ENCODE data around the gene SLC6A20. TPM values are rescaled to one million over a fixed set of nuclear protein-coding genes. Genes with fewer than 3 reads are reported as not detected.
A peak's percentile ranks its signal among the peaks of the same experiment; 100 is the strongest.

The SLC6A20 gene
- total RNA-seq, 2 experiments from 2014 or later = not detected

DNA sequence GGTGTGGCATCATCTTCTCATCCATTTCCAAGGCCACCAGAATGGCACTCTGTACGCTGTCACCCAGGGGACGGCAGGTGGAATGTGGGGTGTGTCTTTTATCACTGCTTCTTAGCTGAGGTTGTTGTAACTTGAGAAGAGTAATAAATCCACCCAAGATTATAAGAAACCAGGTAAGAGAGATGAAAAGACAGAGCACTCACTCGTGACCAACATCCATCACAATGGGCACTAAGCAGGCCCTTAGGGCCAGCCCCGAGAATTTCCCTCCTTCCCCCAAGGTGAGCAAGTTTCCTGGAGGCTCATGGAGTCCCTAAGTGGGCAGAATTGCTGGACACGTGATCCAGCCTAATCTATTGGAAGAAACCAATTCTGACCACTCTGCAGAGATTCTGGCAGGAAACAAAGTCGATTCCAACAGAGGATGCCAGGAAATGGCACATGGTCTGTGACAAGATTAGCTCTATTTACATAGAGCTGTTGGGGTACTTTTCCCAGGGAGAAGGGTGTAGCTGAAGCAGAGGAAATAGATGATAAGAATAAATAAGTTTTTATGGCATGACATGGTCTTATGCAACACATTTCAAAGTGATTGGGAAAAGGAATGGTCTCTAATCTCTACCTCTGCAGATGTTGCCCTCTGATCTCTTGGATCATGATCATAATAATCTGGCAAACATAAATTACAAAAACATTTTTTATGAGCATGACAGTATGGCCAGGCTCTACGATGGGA lies 22.5 kb downstream of the SLC6A20 start:
- no peak for DNase-seq
- POLR2A ChIA-PET = no interaction called here
- CTCF ChIA-PET = no interaction called here
- intact Hi-C loops (cut with DNase I, micrococcal nuclease) = no loop called here
- Histone ChIP-seq H3K4me3 (ENCODE audit: low read length) (no peak overlapping the region), H3K4me1 (ENCODE audit: insufficient read depth, low read length) (peaks cover 10% of the 10 kb centered on the region), H3K27me3 (ENCODE audit: control insufficient read depth in 1 of 2, insufficient read depth in 2 of 2, low read length in 2 of 2) (peaks cover 0 to 2% of the 10 kb centered on the region in 2 experiments), H3K36me3 (ENCODE audit: insufficient read depth, low read length) (no peaks in the 10 kb centered on the region), H3K27ac (ENCODE audit: low read depth in 1 of 2, low read length in 2 of 2) (no peak overlapping the region), H3K9me3 (ENCODE audit: control insufficient read depth in 1 of 2, insufficient read depth in 1 of 2, low read length in 2 of 2) (no peaks in the 10 kb centered on the region)
- TF ChIP-seq CTCF (IDR thresholded peaks at IDR 0.05) = no peak
- ATAC-seq (ENCODE audit: poor library complexity) = no peak
- H3K27ac Mint-ChIP-seq = no peak overlapping the region
- H3K27me3 Mint-ChIP-seq = no peaks in the 10 kb centered on the region
- no peak overlapping the region for H3K4me3 Mint-ChIP-seq
- H3K9me3 Mint-ChIP-seq = no peaks in the 10 kb centered on the region
- peaks cover 19% of the 10 kb centered on the region for H3K4me1 Mint-ChIP-seq (ENCODE audit: low read depth)
- no peaks in the 10 kb centered on the region for H3K36me3 Mint-ChIP-seq (ENCODE audit: low read depth)

- H3K27ac Mint-ChIP-seq = no peak overlapping the region
- Histone ChIP-seq H3K4me1 (ENCODE audit: insufficient read depth, low read length) (peaks cover 10% of the 10 kb centered on the region), H3K27ac (ENCODE audit: low read depth in 1 of 2, low read length in 2 of 2) (no peak overlapping the region), H3K4me3 (ENCODE audit: low read length) (no peak overlapping the region), H3K9me3 (ENCODE audit: control insufficient read depth in 1 of 2, insufficient read depth in 1 of 2, low read length in 2 of 2) (no peaks in the 10 kb centered on the region), H3K36me3 (ENCODE audit: insufficient read depth, low read length) (no peaks in the 10 kb centered on the region), H3K27me3 (ENCODE audit: control insufficient read depth in 1 of 2, insufficient read depth in 2 of 2, low read length in 2 of 2) (peaks cover 0 to 2% of the 10 kb centered on the region in 2 experiments)
- intact Hi-C loops (cut with DNase I, micrococcal nuclease) = no loop called here
- H3K4me1 Mint-ChIP-seq (ENCODE audit: low read depth) = peaks cover 19% of the 10 kb centered on the region
- no peaks in the 10 kb centered on the region for H3K27me3 Mint-ChIP-seq
- no peak for TF ChIP-seq CTCF (IDR thresholded peaks at IDR 0.05)
- CTCF ChIA-PET = no interaction called here
- no peak overlapping the region for H3K4me3 Mint-ChIP-seq
- no peaks in the 10 kb centered on the region for H3K9me3 Mint-ChIP-seq
- no peaks in the 10 kb centered on the region for H3K36me3 Mint-ChIP-seq (ENCODE audit: low read depth)
- POLR2A ChIA-PET = no interaction called here
- ATAC-seq (ENCODE audit: poor library complexity) (no peak), DNase-seq (no peak)
Observed at GRCh38 chr3:45773072-45773471, 23.3 kb downstream of the SLC6A20 start.

- no peak overlapping the region for H3K27ac ChIP-seq (ENCODE audit: low read depth in 1 of 2, low read length in 2 of 2)
- H3K36me3 ChIP-seq (ENCODE audit: insufficient read depth, low read length) = no peaks in the 10 kb centered on the region
- intact Hi-C loops (cut with DNase I, micrococcal nuclease) = no loop called here
- ATAC-seq (ENCODE audit: poor library complexity) (peak; percentile 37), DNase-seq (peak in 3 of 14 experiments; percentile 22 to 35 (median 34))
- no peaks in the 10 kb centered on the region for H3K27me3 Mint-ChIP-seq
- no peak overlapping the region for H3K4me3 ChIP-seq (ENCODE audit: low read length)
- peaks cover 10% of the 10 kb centered on the region for H3K4me1 ChIP-seq (ENCODE audit: insufficient read depth, low read length)
- H3K27ac Mint-ChIP-seq = no peak overlapping the region
- no peak overlapping the region for H3K4me3 Mint-ChIP-seq
- peaks cover 19% of the 10 kb centered on the region for H3K4me1 Mint-ChIP-seq (ENCODE audit: low read depth)
- POLR2A ChIA-PET = no interaction called here
- no peak for TF ChIP-seq CTCF (IDR thresholded peaks at IDR 0.05)
- H3K36me3 Mint-ChIP-seq (ENCODE audit: low read depth) = no peaks in the 10 kb centered on the region
- CTCF ChIA-PET = no interaction called here
- H3K9me3 ChIP-seq (ENCODE audit: control insufficient read depth in 1 of 2, insufficient read depth in 1 of 2, low read length in 2 of 2) = no peaks in the 10 kb centered on the region
- H3K27me3 ChIP-seq (ENCODE audit: control insufficient read depth in 1 of 2, insufficient read depth in 2 of 2, low read length in 2 of 2) = peaks cover 0 to 2% of the 10 kb centered on the region in 2 experiments
- H3K9me3 Mint-ChIP-seq = no peaks in the 10 kb centered on the region
Observed at GRCh38 chr3:45772341-45773035, 23.8 kb downstream of the SLC6A20 start.

All from CD4-positive, alpha-beta T cell (primary cell).